ENCODE data around the gene LPIN3.

LPIN3 gene

DNA sequence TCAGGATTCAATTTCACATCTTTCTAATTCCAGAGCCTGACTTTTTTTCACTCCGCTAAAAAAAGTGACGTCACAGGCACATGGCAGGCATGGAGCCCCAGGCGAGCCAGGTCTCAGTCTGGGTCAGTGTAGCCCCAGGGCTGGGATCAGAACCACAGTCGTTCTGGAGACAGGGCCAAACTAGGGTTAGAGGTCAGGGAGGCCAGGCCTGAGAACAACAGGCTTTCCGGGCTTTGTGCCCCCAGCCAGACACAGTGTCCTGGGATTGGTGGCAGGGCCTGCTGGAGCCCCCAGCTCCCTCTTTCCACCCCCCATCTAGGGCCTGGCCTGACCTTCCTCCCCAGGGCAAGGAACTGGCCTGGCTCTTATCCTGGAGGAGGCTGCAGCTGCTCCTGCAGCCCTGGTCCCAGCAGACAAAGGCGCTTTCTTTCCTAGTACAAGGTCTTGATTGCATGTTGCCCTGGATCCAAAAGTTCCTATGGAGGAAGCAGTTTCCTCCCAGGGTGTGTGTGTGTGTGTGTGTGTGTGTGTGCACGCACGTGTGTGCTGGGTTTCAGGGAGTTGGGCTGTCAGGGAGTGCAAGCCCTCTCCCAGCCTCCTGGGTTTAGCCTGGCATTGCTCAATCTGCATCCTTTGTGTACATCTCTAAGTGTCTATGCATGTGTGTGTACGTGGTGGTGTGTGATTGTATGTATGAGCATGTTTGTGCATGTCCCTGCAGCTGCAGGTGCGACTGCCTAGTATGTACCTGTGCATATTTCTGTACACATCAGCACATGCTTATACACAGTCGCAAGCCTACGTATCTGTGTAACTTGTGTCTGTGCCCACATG, 52.5 kb downstream of the LPIN3 start:
- no peak overlapping the region for H3K4me2 ChIP-seq (ENCODE audit: insufficient read depth, low read length)
- H3K27ac ChIP-seq (ENCODE audit: low read length): no peak overlapping the region
- DNase-seq: no peak
- no peak for ATAC-seq (ENCODE audit: insufficient read depth, low read depth)
- H3K79me2 ChIP-seq (ENCODE audit: insufficient read depth, low read length): no peaks in the 10 kb centered on the region
- H3K36me3 ChIP-seq (ENCODE audit: insufficient read depth, low read length): no peaks in the 10 kb centered on the region
- no peaks in the 10 kb centered on the region for H4K20me1 ChIP-seq (ENCODE audit: insufficient read depth, low read length)
- no peak overlapping the region for H2AFZ ChIP-seq (ENCODE audit: low read depth, low read length)
- TF ChIP-seq, protein P1, sequence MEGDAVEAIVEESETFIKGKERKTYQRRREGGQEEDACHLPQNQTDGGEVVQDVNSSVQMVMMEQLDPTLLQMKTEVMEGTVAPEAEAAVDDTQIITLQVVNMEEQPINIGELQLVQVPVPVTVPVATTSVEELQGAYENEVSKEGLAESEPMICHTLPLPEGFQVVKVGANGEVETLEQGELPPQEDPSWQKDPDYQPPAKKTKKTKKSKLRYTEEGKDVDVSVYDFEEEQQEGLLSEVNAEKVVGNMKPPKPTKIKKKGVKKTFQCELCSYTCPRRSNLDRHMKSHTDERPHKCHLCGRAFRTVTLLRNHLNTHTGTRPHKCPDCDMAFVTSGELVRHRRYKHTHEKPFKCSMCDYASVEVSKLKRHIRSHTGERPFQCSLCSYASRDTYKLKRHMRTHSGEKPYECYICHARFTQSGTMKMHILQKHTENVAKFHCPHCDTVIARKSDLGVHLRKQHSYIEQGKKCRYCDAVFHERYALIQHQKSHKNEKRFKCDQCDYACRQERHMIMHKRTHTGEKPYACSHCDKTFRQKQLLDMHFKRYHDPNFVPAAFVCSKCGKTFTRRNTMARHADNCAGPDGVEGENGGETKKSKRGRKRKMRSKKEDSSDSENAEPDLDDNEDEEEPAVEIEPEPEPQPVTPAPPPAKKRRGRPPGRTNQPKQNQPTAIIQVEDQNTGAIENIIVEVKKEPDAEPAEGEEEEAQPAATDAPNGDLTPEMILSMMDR (IDR thresholded peaks at IDR 0.05; ENCODE audit: borderline replicate concordance, extremely low read depth, low read length, poor library complexity, severe bottlenecking): no peak
- no peak for TF ChIP-seq EZH2 (IDR thresholded peaks at IDR 0.05; ENCODE audit: borderline replicate concordance, low read depth, low read length, severe bottlenecking)
- H3K9me3 ChIP-seq (ENCODE audit: insufficient read depth, low read length, severe bottlenecking): no peaks in the 10 kb centered on the region
- no peak overlapping the region for H3K9ac ChIP-seq (ENCODE audit: low read depth, low read length)
- H3K4me3 ChIP-seq (ENCODE audit: low read depth in 1 of 2, low read length in 2 of 2): no peak overlapping the region
- no peaks in the 10 kb centered on the region for H3K4me1 ChIP-seq (ENCODE audit: insufficient read depth, low read length)
- H3K27me3 ChIP-seq (ENCODE audit: insufficient read depth, low read length, poor library complexity): no peaks in the 10 kb centered on the region

GRCh38 chr20:41393705-41394066, 53.1 kb downstream of the LPIN3 start:
- Histone ChIP-seq H3K27me3 (ENCODE audit: insufficient read depth, low read length, poor library complexity) (no peaks in the 10 kb centered on the region), H3K36me3 (ENCODE audit: insufficient read depth, low read length) (no peaks in the 10 kb centered on the region), H3K27ac (ENCODE audit: low read length) (no peak overlapping the region), H4K20me1 (ENCODE audit: insufficient read depth, low read length) (no peaks in the 10 kb centered on the region), H3K9ac (ENCODE audit: low read depth, low read length) (no peak overlapping the region), H3K9me3 (ENCODE audit: insufficient read depth, low read length, severe bottlenecking) (no peaks in the 10 kb centered on the region), H2AFZ (ENCODE audit: low read depth, low read length) (no peak overlapping the region), H3K4me3 (ENCODE audit: low read depth in 1 of 2, low read length in 2 of 2) (no peak overlapping the region), H3K79me2 (ENCODE audit: insufficient read depth, low read length) (no peaks in the 10 kb centered on the region), H3K4me1 (ENCODE audit: insufficient read depth, low read length) (no peaks in the 10 kb centered on the region), H3K4me2 (ENCODE audit: insufficient read depth, low read length) (no peak overlapping the region)
- TF ChIP-seq EZH2 (IDR thresholded peaks at IDR 0.05; ENCODE audit: borderline replicate concordance, low read depth, low read length, severe bottlenecking): no peak
- TF ChIP-seq, protein P1 (IDR thresholded peaks at IDR 0.05; ENCODE audit: borderline replicate concordance, extremely low read depth, low read length, poor library complexity, severe bottlenecking): no peak
- DNase-seq: no peak
- ATAC-seq (ENCODE audit: insufficient read depth, low read depth): no peak

DNA sequence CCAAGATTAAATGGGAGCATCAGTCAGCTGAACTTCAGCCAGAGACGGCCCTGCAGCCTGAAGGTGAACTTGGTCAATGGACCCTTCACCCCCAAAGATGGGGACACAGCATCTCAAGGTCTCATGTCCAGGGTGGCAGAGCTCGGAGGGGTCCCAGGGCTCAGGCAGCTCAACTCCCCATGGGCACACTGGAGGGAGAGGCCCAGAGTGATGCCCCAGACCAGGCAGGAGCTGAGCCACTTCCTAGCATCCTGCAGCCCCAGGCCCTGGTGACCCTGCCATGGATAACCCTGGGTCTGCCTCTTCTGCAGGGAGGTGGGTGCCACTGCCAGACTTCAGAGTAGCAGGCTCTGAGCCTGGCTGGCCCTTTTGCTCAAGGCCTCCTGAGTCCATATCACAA, 53.5 kb downstream of the LPIN3 start:
- Histone ChIP-seq H3K4me2 (ENCODE audit: insufficient read depth, low read length) (no peak overlapping the region), H3K9ac (ENCODE audit: low read depth, low read length) (no peak overlapping the region), H4K20me1 (ENCODE audit: insufficient read depth, low read length) (no peaks in the 10 kb centered on the region), H3K4me1 (ENCODE audit: insufficient read depth, low read length) (no peaks in the 10 kb centered on the region), H3K27ac (ENCODE audit: low read length) (no peak overlapping the region), H3K79me2 (ENCODE audit: insufficient read depth, low read length) (no peaks in the 10 kb centered on the region), H2AFZ (ENCODE audit: low read depth, low read length) (no peak overlapping the region), H3K27me3 (ENCODE audit: insufficient read depth, low read length, poor library complexity) (no peaks in the 10 kb centered on the region), H3K9me3 (ENCODE audit: insufficient read depth, low read length, severe bottlenecking) (no peaks in the 10 kb centered on the region), H3K4me3 (ENCODE audit: low read depth in 1 of 2, low read length in 2 of 2) (no peak overlapping the region), H3K36me3 (ENCODE audit: insufficient read depth, low read length) (no peaks in the 10 kb centered on the region)
- no peak for DNase-seq
- no peak for TF ChIP-seq EZH2 (IDR thresholded peaks at IDR 0.05; ENCODE audit: borderline replicate concordance, low read depth, low read length, severe bottlenecking)
- TF ChIP-seq, protein P1 (IDR thresholded peaks at IDR 0.05; ENCODE audit: borderline replicate concordance, extremely low read depth, low read length, poor library complexity, severe bottlenecking): no peak
- no peak for ATAC-seq (ENCODE audit: insufficient read depth, low read depth)

All from DND-41 (cell line).